Endodermal cell (in vitro differentiated cells): ENCODE data around the gene LARP4B. TPM values are rescaled to one million over a fixed set of nuclear protein-coding genes. Genes with fewer than 3 reads are reported as not detected.

ENCODE experiments used
- DNase-seq: peaks from one replicate; pipeline ENCODE4 v3.0.0-alpha.2; 2017
- H3K27ac ChIP-seq: 2 replicates; pipeline ENCODE4 v1.5.1; 2013; ENCODE audit warnings: mild to moderate bottlenecking, low read depth, low read length, moderate library complexity
- H3K27me3 ChIP-seq: 2 replicates; pipeline ENCODE4 v1.6.1; 2013; ENCODE audit warnings: mild to moderate bottlenecking, low read length, moderate library complexity; ENCODE audit not compliant: insufficient read depth, control insufficient read depth, poor library complexity, severe bottlenecking
- H3K36me3 ChIP-seq: 2 replicates; pipeline ENCODE4 v1.7.0; 2013; ENCODE audit warnings: mild to moderate bottlenecking, low read length, moderate library complexity; ENCODE audit not compliant: control insufficient read depth, insufficient read depth
- H3K4me1 ChIP-seq: one replicate; pipeline ENCODE4 v1.7.0; 2013; ENCODE audit warnings: low read length; ENCODE audit not compliant: control insufficient read depth, insufficient read depth
- H3K4me3 ChIP-seq: 2 replicates; pipeline ENCODE4 v1.5.1; 2013; ENCODE audit warnings: mild to moderate bottlenecking, low read length, moderate library complexity
- H3K9ac ChIP-seq: 2 replicates; pipeline ENCODE4 v1.6.1; 2013; ENCODE audit warnings: mild to moderate bottlenecking, low read length, moderate library complexity; ENCODE audit not compliant: poor library complexity, severe bottlenecking; ENCODE audit errors: extremely low read depth
- H3K9me3 ChIP-seq: 2 replicates; pipeline ENCODE4 v1.6.1; 2013; ENCODE audit warnings: mild to moderate bottlenecking, low read length, moderate library complexity; ENCODE audit not compliant: control insufficient read depth
- H3K27ac Mint-ChIP-seq: 2 replicates; pipeline ENCODE4 v1.8.0; 2020; ENCODE audit warnings: mixed read lengths
- H3K27me3 Mint-ChIP-seq: 2 replicates; pipeline ENCODE4 v1.8.0; 2021; ENCODE audit warnings: mild to moderate bottlenecking, mixed read lengths; ENCODE audit not compliant: insufficient read depth
- H3K36me3 Mint-ChIP-seq: 2 replicates; pipeline ENCODE4 v1.8.0; 2020; ENCODE audit warnings: low read depth, mixed read lengths
- H3K4me1 Mint-ChIP-seq: 2 replicates; pipeline ENCODE4 v1.8.0; 2020; ENCODE audit warnings: mixed read lengths
- H3K4me3 Mint-ChIP-seq: 2 replicates; pipeline ENCODE4 v1.8.0; 2020; ENCODE audit warnings: mild to moderate bottlenecking, moderate library complexity, mixed read lengths
- H3K9me3 Mint-ChIP-seq: 2 replicates; pipeline ENCODE4 v1.8.0; 2020; ENCODE audit warnings: mild to moderate bottlenecking, mixed read lengths
- CTCF ChIP-seq: fragments of 200-600 bp; sonication (generic); conservative IDR thresholded peaks from 2 replicates; pipeline ENCODE4 v1.5.0; 2021; ENCODE audit warnings: antibody characterized with exemption, mild to moderate bottlenecking
- WGBS, 2 experiments: methylation state at CpG; one replicate each; pipeline versions ENCODE4 v1.1.5 to v1.1.7; 2013; ENCODE audit warnings: missing lambda C conversion rate in 2 of 2, mixed read lengths in 1 of 2; ENCODE audit not compliant: insufficient coverage in 1 of 2, insufficient read length in 1 of 2; 5-methylcytosine and 5-hydroxymethylcytosine counted together
- total RNA-seq, 2 donors: library from RNA; stranded (reverse); fragmentation: NEBNext Ultra II Directional in 1 of 2; extraction: Animal tissue kit (Norgen Biotek cat#: 25700) in 1 of 2; gene quantifications; 2 replicates in 1 of 2; 3 replicates in 1 of 2; pipeline ENCODE4 v1.2.1, GENCODE V29; 2021

The LARP4B gene
- total RNA-seq, 2 donors from 2014 or later = 94.1 to 94.3 TPM

GRCh38 chr10:759898-760477 lies 171.5 kb downstream of the LARP4B start:
- H3K36me3 Mint-ChIP-seq = no peaks in the 10 kb centered on the region
- no peak for TF ChIP-seq CTCF

More at GRCh38 chr10:759898-760477, 171.5 kb downstream of the LARP4B start:
- Histone ChIP-seq H3K4me3 (no peak overlapping the region), H3K9ac (no peak overlapping the region), H3K4me1 (no peaks in the 10 kb centered on the region), H3K27ac (no peak overlapping the region), H3K9me3 (peaks cover 4% of the 10 kb centered on the region), H3K36me3 (no peaks in the 10 kb centered on the region), H3K27me3 (no peaks in the 10 kb centered on the region)
- no peak for DNase-seq
- Mint-ChIP-seq H3K27me3 (peaks cover 11% of the 10 kb centered on the region), H3K4me3 (no peak overlapping the region), H3K27ac (no peak overlapping the region), H3K4me1 (no peaks in the 10 kb centered on the region), H3K9me3 (peaks cover 11% of the 10 kb centered on the region)
- 79 to 86% methylated on average over 2 to 5 of the region's 5 CpGs for WGBS, 2 experiments

Other genes starting within 250 kb of the LARP4B start
- 10 to 100 TPM; 13.0 to 13.7 TPM for gene DIP2C, start 242.0 kb downstream of the LARP4B start, total RNA-seq
- gene GTPBP4, start 56.7 kb upstream of the LARP4B start, total RNA-seq = 10 to 100 TPM; 67.2 to 70.9 TPM
- not detected for gene IDI2, start 94.2 kb upstream of the LARP4B start, total RNA-seq
- gene IDI1, start 117.4 kb upstream of the LARP4B start, total RNA-seq = 10 to 100 TPM; 36.3 to 53.3 TPM
- 10 to 100 TPM; 10.7 TPM for gene WDR37, start 124.7 kb upstream of the LARP4B start, total RNA-seq